GM19240 (cell line): ENCODE measurements around the gene RIPOR2.
"Not testable (repeated sequence)": the region's sequence is repeated elsewhere in the genome, so short reads cannot be mapped to it uniquely, and the experiment has no call there.

Source experiments
- DNase-seq: peaks from one replicate; pipeline ENCODE4 v3.0.0; 2011; ENCODE audit warnings: low spot score; ENCODE audit not compliant: insufficient read length

Gene RIPOR2

DNA sequence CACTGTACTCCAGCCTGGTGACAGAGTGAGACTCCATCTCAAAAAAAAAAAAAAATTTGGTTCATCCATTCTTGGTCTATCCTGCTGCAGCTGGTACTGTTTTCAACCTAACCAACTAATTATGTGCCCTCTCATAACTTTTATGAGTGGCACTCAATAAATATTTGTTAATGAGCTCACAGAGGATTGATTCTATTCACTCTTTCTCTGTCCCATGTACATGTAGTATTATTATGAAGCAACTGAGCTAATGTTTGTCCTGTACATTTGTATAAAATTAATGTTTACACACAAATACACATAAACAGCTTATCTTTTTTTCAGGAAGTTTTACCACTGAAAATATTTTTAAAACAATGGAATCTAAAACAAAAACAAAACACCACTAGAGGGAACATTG, 10.1 kb downstream of the RIPOR2 start:
- no peak for DNase-seq

DNA sequence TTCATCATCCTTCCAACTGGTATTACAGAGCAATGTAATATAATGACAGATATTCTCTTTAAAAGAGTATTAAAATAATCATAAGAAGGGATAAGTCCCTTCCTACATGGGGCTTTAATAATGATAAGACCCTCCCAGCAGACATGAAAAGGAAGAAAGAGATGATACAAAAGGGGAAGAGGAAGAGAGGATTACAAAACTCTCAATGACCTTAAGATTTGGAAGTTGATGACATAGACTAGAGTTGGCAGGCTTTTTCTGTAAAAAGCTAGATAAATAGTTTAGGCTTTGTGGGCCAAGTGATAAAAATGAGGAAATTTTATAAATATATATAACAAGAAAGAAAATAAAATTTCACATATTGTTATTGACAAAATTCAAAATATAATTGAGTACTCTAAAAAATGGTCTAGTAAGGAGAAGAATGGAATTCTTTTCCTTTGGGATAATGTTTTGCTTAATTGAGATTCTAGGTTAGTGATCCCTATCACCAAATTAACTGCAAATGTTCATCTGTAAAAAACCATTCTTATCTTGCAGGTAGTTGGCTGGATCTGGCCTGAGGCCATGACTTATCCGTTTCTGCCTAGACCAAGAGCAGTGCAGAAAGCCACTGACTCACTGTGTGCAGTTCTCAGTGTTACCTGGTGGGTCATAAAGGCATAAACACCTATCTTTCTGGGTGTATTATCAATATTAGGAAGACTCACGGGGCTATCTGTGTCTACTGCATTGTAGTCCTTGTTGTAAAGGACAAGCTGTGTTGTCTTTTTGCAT, 11.0 kb downstream of the RIPOR2 start:
- DNase-seq = no peak

DNA sequence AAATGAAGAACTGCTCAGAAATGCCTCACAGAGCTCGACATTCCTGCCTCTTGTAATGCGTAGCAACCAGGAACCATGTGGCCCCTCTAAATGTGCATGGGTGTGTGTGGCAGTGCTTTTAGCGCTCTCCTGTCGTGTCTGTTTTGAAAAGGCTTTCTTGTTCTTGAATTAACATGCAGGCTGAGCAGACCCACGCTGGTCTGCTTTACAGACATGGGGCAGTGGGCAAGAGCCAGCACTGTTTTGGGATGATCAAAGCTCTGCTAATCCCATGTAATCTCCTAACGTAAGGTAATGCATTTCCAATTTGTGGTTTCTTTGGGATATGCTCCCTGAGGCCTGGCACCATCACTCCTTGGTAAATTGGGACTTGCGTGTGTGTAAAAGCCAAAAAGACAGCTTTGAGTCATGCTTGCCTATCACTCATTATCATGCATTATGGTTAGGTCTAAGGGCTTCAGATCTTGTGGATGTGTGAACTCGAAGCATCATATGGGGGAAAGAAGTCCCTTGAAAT, 11.8 kb downstream of the RIPOR2 start:
- DNase-seq = no peak

DNA sequence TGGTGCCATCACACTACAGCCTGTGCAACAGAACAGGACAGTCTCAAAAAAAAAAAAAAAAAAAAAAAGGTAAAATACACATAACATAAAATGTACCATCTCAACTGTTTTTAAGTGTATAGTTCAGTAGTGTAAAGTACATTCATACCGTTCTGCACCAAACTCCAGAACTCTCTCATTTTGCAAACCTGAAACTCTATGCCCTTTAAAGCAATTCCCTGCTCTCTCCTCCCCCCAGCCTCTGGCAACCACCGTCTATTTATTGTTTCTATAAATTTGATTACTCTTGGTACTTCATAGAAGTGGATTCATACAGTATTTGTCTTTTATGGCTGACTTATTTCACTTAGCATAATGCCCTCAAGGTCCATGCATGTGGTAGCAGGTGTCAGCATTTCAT, 12.9 kb downstream of the RIPOR2 start:
- DNase-seq = no peak

DNA sequence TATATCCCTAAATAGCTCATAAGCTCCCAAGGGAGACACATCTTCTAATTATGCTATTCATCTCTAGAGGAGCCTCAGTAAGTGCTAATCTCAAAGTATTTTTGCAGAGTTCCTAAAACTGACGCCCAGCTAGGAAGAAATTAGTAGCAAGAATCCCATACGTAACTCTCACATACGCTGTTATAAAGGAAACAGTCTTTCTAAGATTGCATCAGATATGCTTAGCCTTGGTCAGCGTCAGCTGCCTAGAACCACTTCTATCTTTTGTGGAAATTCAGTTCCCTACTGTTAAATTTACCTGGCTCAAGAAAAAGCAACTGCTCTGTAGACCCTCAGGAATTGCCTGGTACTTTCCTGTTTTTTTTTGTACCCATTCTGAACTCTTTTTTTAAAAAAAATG, 13.6 kb downstream of the RIPOR2 start:
- DNase-seq = no peak

DNA sequence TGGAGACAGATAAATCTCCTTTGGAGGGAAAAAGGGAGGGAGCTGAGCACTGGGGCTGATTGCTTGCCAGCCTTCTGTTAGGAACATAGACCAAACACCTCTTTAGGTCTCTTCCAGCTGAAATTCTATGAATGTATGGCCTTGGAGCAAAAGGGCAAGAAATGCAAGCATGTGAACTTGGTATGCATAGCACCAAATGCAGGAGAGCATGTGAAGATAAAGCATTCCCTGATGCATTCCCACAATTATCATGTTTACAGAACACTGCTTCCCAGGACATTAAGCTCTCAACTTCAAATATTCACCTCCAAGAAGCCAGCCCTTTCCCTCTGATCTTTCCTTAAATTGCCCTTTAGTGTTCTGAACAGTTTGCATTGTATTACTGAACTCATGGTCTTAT, 15.6 kb downstream of the RIPOR2 start:
- DNase-seq = no peak

DNA sequence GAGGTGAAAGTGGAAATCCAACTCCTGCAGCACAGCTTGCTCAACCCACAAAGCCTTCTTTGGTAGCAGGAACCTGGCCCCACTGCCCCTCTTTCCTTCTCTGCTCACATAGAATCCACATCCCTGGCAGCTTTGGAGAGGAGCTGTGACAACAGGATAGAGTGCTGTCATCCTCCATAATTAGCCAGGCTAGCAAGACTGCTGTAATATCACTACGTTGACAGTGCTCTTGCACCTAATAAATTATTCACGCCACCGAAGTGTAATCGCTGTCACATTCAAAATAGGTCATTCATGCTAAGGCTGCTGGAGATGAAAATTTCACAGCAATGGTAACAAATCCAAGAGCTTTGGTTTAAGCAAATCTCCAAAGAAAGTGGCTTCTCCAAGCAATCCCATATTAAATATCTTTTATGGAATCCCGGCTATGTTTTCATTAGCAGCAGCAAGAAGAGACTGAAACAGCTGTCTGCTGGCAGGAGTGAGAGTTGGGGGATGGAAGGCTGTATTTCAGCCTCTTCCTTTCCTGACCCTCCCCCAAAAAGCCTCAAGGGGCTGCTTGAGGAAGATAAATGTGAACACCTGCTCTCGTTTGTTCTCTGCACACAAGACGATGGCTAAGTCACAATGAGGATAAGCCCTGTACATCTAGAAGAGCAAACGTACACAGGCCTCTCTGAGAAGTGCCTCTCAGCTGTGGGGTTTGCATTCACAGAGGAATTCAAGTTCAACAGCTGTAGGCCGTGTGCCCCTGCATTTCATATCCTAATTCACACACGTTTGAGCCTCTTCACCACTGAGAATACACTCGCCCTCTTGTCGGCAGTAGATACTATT, 16.5 kb downstream of the RIPOR2 start:
- no peak for DNase-seq

DNA sequence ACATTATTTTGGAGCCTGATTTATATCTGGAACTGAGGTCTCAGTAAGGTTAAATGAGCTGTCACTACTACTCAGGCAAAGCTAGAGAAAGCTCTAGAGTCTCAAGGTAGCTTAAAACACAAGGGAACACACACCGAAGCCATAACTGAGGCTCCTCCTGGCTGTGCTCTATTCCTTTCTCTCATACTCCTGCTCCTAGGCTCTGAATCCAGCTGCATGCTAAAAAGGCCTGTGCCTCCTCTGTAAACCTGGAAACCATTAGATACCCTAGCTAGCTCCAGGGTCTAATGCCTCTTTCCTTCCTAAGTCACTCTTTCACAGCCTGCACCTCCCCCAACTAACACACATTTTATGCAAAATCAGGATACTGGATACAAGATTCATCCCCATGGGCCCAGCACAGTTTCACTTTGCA, 17.1 kb downstream of the RIPOR2 start:
- no peak for DNase-seq

DNA sequence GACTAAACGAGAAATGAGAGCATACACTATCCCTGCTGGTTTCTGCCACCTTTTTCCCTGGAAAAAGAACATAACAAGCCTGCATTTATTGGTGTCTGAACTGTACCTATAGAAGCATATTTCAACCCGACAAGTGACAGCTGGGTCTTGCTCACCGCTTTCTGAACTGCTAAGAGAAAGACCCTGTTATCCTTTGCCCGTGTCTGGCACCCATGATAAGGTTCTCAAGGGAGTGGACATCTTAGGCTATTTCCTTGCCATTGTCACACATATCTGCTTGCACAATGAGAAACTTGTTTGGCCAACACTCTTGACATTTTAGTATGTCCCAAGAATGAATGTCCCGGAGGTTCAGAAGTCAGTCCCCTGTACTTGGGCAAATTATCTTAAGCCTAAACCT, 19.3 kb downstream of the RIPOR2 start:
- DNase-seq = no peak

DNA sequence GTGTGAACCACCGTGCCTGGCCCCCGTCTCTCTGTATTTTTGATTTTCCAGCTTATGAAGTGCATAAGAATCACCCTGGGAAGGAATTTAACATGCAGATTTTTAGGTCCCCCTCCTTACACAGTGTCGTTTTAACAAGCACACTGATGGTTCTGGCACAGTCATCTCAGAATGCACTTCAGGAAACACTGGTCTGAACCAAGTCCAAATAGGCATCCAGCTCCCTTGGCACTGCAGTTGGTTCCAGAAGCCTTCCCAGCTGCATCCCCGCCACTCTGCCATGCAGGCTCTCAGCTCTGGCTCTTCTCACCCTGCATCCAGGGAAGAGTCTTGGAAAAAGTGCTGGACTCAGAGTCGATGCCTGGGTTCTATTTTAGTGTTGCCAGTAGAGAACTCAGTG, 20.1 kb downstream of the RIPOR2 start:
- DNase-seq = no peak

DNA sequence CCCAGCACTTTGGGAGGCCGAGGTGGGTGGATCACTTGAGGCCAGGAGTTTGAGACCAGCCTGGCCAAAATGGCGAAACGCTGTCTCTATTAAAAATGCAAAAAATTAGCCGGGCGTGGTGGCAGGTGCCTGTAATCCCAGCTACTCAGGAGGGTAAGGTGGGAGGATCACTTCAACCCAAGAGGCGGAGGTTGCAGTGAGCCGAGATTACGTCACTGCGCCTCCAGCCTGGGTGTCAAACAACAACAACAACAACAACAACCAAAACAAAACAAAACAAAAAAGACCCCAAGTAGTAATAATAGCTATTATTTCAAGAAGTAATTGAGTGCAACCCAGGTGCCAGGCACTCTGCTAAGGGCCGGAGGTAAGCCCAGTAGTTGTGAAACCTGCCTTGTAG, 21.7 kb downstream of the RIPOR2 start:
- DNase-seq = not testable (repeated sequence)

DNA sequence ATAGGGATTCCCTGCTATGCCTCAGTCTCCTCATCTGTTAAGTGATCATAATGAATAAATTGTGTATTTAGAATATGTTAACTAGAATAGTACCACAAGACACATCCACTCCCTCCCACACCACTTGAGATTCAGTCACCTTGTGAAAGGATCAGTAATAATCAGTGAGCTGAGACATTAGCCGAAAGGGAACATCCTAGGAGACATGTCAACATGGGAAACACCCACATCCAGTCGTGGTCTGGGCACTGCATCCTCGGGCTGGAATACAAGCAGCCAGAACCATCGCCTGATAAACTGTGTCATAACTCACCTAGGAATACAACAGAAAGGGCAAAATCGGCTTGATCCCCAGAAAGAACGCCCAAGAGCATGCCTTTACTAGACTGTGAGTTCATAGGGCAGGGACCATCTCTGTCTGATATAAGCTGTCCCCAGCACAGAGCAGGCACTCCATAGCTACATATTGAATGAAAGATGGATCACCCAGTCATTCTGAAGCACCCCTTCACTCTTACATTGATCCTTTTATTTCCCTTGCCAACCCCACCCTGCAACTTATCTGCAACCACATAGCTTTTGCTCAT, 23.9 kb downstream of the RIPOR2 start:
- no peak for DNase-seq

DNA sequence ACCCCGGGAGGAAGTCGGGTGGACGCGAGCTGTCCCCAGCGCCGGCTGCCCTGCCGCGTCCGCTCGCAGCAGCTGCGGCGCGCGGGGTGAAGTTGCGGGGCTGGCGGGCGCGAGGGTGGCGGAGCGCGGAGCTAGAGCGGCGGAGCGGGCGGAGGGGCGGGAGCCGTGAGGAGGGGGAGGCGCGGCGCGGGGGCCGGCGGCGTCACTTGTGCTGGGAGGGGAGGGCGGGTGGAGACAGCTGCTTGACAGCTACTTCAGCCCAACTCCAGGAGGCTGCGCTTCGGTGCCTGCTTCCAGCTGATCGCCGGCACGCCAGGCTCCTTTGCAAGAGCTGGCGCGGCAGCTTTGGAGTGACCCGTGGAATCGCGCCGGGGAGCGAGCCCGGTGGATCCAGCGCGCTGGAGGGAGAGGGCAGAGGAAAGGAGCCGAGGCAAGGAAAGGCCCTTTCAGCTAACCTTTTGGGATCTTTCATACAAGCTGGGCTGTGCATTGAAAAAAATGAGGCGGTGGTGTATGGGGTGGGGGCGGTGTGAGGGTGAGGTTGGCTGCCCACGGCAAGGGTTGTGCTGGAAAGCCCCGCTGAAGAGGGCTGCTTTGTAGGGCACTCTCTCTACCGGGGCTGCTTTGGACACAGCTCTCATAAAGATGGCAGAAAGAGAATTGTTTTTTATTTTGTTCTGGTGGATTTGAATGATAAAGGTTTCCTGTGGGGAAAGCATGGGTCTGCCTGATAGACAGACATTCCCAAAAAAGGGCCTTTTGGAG, 24.6 kb downstream of the RIPOR2 start:
- no peak for DNase-seq

DNA sequence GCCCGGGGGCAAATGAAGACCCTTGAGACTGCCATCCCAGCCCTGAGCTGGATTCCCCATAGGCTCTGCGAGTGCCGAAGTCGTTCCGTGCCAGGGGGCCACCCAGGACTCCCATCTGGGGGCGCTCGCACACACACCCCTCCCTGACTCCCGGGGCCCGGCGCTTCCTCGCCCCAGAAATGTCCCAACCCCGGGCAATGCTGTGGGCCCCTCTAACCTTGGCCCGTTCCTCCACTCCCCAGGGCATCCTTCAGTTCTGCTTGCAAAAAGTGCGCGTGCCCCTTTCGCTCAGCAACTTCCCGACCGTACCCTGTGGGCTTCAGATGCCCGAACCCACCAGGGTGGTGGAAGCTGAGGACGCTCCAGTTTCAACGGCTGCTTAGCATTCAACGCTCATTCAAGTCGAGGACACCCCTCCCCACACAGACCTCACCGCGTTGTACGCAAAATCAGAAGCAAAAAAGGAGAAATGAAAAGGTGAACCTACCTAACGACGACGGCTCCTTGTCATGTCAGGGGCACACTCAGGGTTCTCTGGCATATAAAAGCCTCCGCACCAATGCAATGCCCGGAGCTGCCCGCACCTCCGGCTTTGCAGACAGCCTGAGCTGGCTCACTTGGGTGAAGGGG, 25.3 kb downstream of the RIPOR2 start:
- no peak for DNase-seq

DNA sequence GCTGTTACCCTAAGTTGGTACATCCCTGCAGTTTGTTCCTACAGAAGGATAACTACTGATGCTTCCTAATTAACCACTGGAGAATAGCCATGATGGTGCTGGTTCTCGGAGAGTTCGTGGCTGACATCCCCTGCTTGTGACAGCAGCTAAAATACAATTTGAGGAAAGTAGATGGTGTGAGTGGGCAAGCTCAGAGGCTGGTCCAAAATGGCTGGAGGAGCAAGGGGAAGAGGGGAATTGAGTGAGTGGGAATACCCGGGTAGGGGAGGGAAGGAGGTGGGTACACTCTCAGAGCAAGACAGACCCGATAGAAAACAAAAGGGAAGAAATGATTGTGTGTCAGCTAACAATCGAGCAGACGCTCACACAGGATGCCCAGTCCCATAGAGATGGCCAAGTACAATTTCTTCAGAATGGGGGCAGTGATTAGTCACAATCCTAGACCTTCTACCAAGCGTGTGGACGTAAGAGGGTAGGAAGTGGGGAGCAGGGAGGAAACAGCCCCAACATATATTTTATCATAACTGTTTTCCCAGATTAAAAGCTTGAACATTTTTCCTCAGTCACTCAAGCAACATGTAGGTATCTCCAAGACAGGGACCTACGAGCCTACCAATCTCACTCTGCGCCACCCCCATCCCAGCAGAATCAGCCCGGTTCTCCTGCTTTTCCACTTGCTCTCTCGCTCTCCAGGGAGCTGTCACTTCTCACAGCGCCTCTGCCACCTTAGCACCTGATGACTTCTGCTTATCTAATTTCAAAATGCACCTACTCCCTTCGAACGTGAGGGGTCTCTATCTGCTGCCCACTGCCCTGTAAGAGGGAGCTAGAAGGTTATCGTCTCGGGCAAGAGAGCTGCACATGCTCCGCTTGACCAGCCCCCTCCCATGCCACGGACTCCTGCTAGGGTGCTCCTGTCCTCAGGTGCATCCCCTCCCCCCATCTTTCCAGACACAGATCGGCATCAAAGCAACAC, 26.2 kb downstream of the RIPOR2 start:
- DNase-seq = no peak

DNA sequence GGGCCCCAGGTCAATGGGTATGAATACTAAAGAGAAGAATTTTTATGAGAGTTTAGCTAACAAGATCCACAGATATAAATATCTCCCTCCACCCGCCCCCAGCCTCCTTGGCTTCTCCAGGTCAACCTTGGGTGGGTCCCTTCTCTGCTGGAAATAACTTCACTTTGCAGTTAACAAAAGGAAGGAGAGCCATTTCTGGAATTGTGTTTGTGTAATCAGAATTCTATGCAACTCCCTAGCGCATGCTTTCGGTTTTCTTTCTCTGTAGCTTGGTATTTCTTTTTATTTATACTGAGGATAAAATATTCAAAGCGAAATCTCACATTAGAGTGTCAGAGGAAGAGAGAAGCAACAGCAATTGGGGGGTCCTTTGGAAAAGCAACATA, 27.1 kb downstream of the RIPOR2 start:
- no peak for DNase-seq

DNA sequence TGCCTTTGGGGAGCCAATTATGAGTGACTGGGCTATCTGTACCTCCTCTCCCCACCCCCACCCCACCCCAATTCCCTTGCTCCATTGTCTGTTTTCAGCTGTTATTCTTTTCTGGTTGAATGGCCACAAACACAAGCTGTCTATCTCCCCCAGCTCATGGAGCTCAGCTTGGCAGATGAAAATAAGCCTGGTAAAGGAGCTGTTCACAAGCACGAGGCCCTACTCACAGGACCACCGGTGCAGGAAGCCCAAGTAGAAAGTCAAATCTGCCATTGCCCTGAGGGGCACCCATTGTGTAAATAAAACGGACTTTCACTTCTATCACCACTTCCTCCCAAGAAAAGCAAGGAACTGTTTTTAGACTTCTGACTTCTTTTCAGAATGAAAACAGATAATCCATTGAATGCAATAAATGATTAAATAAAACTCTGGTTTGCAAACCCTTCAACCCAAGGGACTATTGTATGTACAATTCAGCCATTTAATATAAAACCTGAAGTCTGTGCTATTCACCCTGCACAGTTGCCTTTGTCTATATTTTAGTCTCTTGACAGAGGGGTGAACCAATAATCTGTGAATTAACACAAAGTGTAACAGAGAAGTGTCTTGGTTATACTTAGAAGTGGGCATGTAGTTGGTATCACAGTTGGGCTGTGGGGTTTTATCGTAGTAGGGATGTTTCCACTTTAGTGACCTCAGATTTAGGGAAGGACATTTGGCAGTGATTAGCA, 27.7 kb downstream of the RIPOR2 start:
- no peak for DNase-seq

DNA sequence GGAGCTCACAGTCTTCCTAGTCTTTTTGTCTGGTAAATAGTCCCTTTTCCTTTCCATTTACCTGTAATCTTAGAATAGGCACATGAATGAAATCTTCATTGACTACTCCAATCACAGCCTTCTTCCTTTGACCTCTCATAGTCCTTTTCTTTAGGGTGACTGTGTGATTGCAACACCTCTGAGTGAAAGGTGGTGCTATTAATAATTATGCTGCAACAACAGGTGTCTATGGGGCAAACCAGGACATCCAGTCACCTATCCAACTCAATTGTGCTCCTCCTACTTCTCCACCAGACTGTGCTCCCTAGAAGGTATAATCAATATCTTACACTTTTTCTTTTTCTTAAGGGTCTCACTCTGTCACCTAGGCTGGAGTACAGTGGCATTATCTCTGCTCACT, 29.4 kb downstream of the RIPOR2 start:
- no peak for DNase-seq

DNA sequence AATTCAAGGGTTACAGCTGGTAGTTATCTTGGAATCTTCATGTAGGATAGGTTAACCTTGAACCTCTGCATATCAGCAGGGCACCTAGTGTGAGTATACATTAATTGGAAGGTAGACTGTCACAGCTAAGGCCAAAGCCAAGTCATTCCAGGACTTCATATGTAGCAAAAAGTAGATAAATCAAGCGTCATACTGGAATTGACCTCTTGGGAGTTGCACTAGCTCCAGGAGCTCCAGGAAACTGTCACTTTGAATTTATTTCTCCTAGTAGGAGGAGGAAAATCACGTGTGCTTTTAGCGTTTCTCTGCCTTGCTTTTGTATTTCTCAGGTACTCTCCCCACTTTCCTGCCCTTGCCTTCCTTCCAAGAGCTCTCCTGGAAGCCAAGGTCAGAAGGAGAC, 30.3 kb downstream of the RIPOR2 start:
- no peak for DNase-seq
